K562 (cell line): ENCODE measurements around the gene IP6K1. TPM values are rescaled to one million over a fixed set of nuclear protein-coding genes. Genes with fewer than 3 reads are reported as not detected.

Experiments used
- ATAC-seq: fragments of 200-7000 bp; cut with Tn5 transposase; 3 replicates; pipeline ENCODE4 v1.9.1; 2020; ENCODE audit warnings: moderate library complexity
- BruUV-seq: library from RNA; stranded (reverse); fragments of 400-500 nt; replicated peaks from 2 replicates; lab custom pipeline; 2021; lab: Mats Ljungman, UMichigan
- CTCF ChIA-PET: fragments of 300-600 bp; formaldehyde crosslinking; extraction: SDS; loops from one replicate; lab custom pipeline; 2021; ENCODE audit warnings: low intra/inter-chr PET ratio; lab: Yijun Ruan, JAX
- POLR2A ChIA-PET: fragments of 300-600, 350-650 bp; sonication (Branson Sonifier 250); formaldehyde crosslinking; extraction: SDS; loops from one replicate; lab custom pipeline; 2021; ENCODE audit warnings: antibody characterized with exemption, inconsistent platforms; lab: Yijun Ruan, JAX
- DNase-seq, 4 experiments: peaks; one replicate each; pipeline versions ENCODE4 v3.0.0 to v3.0.0-alpha.2; 2011 to 2018; ENCODE audit warnings: low spot score in 3 of 4, mixed read lengths in 3 of 4; ENCODE audit errors: extremely low read depth in 1 of 4
- FAIRE-seq: peaks from 2 replicates; lab custom pipeline; 2011; peaks lifted over from hg19 to GRCh38; lab: Jason Lieb, UNC
- H2AFZ ChIP-seq: 2 replicates; pipeline ENCODE4 v1.6.0; 2011; ENCODE audit warnings: low read depth, low read length, control low read depth, inconsistent platforms
- H3K27ac ChIP-seq: fragments of 200-600 bp; 3 replicates; pipeline ENCODE4 v1.8.0; 2011; ENCODE audit warnings: low read depth, mild to moderate bottlenecking, control low read depth, inconsistent platforms, low read length, moderate library complexity, mixed read lengths; ENCODE audit errors: extremely low read depth
- H3K27me3 ChIP-seq, 2 experiments: fragments of 300-600 bp in 1 of 2; 2 replicates in 1 of 2; 3 replicates in 1 of 2; pipeline versions ENCODE4 v1.6.0 to v1.8.0; 2011; ENCODE audit warnings: inconsistent platforms in 2 of 2, low read length in 2 of 2, mild to moderate bottlenecking in 1 of 2, mixed read lengths in 1 of 2, moderate library complexity in 1 of 2; ENCODE audit not compliant: control insufficient read depth in 2 of 2, insufficient read depth in 2 of 2
- H3K36me3 ChIP-seq: fragments of 300-600 bp; 3 replicates; pipeline ENCODE4 v1.8.0; 2011; ENCODE audit warnings: mild to moderate bottlenecking, low read length, inconsistent platforms; ENCODE audit not compliant: control insufficient read depth, insufficient read depth
- H3K4me1 ChIP-seq, 2 experiments: fragments of 200-600 bp in 1 of 2; replicated peaks in 1 of 2; 2 replicates in 1 of 2; 3 replicates in 1 of 2; pipeline versions ENCODE4 v1.5.1 to v1.8.0; 2011; ENCODE audit warnings: inconsistent platforms in 2 of 2, low read length in 2 of 2, mild to moderate bottlenecking in 1 of 2, mixed read lengths in 1 of 2, moderate library complexity in 1 of 2; ENCODE audit not compliant: control insufficient read depth in 2 of 2, insufficient read depth in 2 of 2
- H3K4me2 ChIP-seq: 2 replicates; pipeline ENCODE4 v1.6.1; 2011; ENCODE audit warnings: low read length, control low read depth, inconsistent platforms, mixed read lengths; ENCODE audit not compliant: insufficient read depth
- H3K4me3 ChIP-seq: fragments of 200-600 bp; sonication (generic), shearing (Covaris generic); 2 replicates; pipeline ENCODE4 v1.5.1; 2016; ENCODE audit warnings: control low read depth, inconsistent platforms
- H3K79me2 ChIP-seq: fragments of 200-600 bp; 3 replicates; pipeline ENCODE4 v1.8.0; 2011; ENCODE audit warnings: low read length, inconsistent platforms; ENCODE audit not compliant: control insufficient read depth, insufficient read depth
- H3K9ac ChIP-seq, 2 experiments: 2 replicates each; pipeline versions ENCODE4 v1.6.0 to v1.6.1; 2011; ENCODE audit warnings: low read depth in 2 of 2, low read length in 2 of 2, control low read depth in 1 of 2, inconsistent platforms in 1 of 2, mild to moderate bottlenecking in 1 of 2, mixed read lengths in 1 of 2; ENCODE audit not compliant: insufficient read depth in 1 of 2
- H3K9me1 ChIP-seq: one replicate; pipeline ENCODE4 v1.6.0; 2011; ENCODE audit warnings: inconsistent platforms, mild to moderate bottlenecking, low read length, moderate library complexity; ENCODE audit not compliant: control insufficient read depth, insufficient read depth
- H3K9me3 ChIP-seq: replicated peaks from 2 replicates; pipeline ENCODE4 v1.5.1; 2011; ENCODE audit warnings: low read depth, low read length, inconsistent platforms; ENCODE audit not compliant: control insufficient read depth, insufficient read depth
- H4K20me1 ChIP-seq: replicated peaks from 2 replicates; pipeline ENCODE4 v1.6.1; 2011; ENCODE audit warnings: low read length, inconsistent platforms, mixed read lengths; ENCODE audit not compliant: control insufficient read depth, insufficient read depth
- HDAC8 ChIP-seq: fragments of 450-650 bp; IDR thresholded peaks from 2 replicates; pipeline ENCODE4 v1.6.1; 2016; ENCODE audit warnings: mild to moderate bottlenecking, missing genetic modification characterization, moderate library complexity, missing compliant biosample characterization
- MBD2 ChIP-seq: sonication (generic); IDR thresholded peaks from 2 replicates; pipeline ENCODE4 v1.6.1; 2016; ENCODE audit warnings: low read depth, borderline replicate concordance
- MYC ChIP-seq, 2 experiments: fragments of 250-450 bp in 1 of 2; sonication (Bioruptor Pico) in 1 of 2; IDR thresholded peaks; 2 replicates each; pipeline versions ENCODE4 v1.5.1 to v1.6.1; 2012 to 2021; ENCODE audit warnings: low read depth in 2 of 2, borderline replicate concordance in 1 of 2, improper control_type of control experiment in 1 of 2, low read length in 1 of 2, mild to moderate bottlenecking in 1 of 2, moderate library complexity in 1 of 2
- NFIC ChIP-seq: fragments of 450-650 bp; IDR thresholded peaks from 2 replicates; pipeline ENCODE4 v1.6.1; 2017; ENCODE audit warnings: mild to moderate bottlenecking, inconsistent platforms
- SMARCA4 ChIP-seq: fragments of 450-650 bp; IDR thresholded peaks from 2 replicates; pipeline ENCODE4 v1.6.1; 2016
- SNIP1 ChIP-seq: fragments of 450-650 bp; IDR thresholded peaks from 2 replicates; pipeline ENCODE4 v1.7.1; 2017; ENCODE audit warnings: low read depth, mild to moderate bottlenecking
- SRF ChIP-seq, 2 experiments: fragments of 250-450, 450-650 bp in 1 of 2; sonication (Bioruptor Pico) in 1 of 2; sonication (generic) in 1 of 2; formaldehyde crosslinking; IDR thresholded peaks; 2 replicates each; pipeline versions ENCODE4 v1.5.0 to v1.5.1; 2020 to 2022; ENCODE audit warnings: mild to moderate bottlenecking in 1 of 2, missing genetic modification reagents in 1 of 2
- YBX1 ChIP-seq: fragments of 450-650 bp; IDR thresholded peaks from 2 replicates; pipeline ENCODE4 v1.7.1; 2016; ENCODE audit warnings: mild to moderate bottlenecking
- ZKSCAN1 ChIP-seq: fragments of 150-350 bp; IDR thresholded peaks from 2 replicates; pipeline ENCODE4 v1.6.1; 2016; ENCODE audit warnings: low read depth, low read length
- ZNF212 ChIP-seq: fragments of 450-650 bp; formaldehyde crosslinking; IDR thresholded peaks from 2 replicates; pipeline ENCODE4 v1.4.0; 2020; ENCODE audit warnings: mild to moderate bottlenecking
- ZNF316 ChIP-seq: fragments of 450-650 bp; IDR thresholded peaks from 2 replicates; pipeline ENCODE4 v1.6.1; 2016
- ZNF644 ChIP-seq: fragments of 200-800 bp; sonication (Bioruptor generic); IDR thresholded peaks from 2 replicates; pipeline ENCODE4 v1.6.1; 2016; ENCODE audit warnings: low read depth, missing genetic modification characterization, missing compliant biosample characterization
- WGBS: fragments of 100-300 bp; shearing (Covaris generic); methylation state at CpG from one replicate; pipeline ENCODE4 v1.1.6; 2016; ENCODE audit warnings: low coverage, mixed read lengths; ENCODE audit not compliant: insufficient coverage; ENCODE audit errors: missing lambda C conversion rate; 5-methylcytosine and 5-hydroxymethylcytosine counted together
- in situ Hi-C: fragments of 300-500 bp; cut with MboI; formaldehyde crosslinking; loops from 4 replicates; pipeline ENCODE4 v1.15.0; 2018; ENCODE audit warnings: inconsistent platforms, mixed read lengths
- intact Hi-C: fragments of 100-400 bp; cut with micrococcal nuclease; formaldehyde crosslinking; loops from 2 replicates; pipeline ENCODE4 v1.14.2; 2022
- polyA plus RNA-seq, 8 experiments: library from polyadenylated mRNA; depleted of rRNA in 4 of 8; stranded (reverse) in 5 of 8; unstranded in 3 of 8; fragments of >200 nt; fragmentation: Nextera tagmentation in 2 of 8; fragmentation: Illumina TruSeq in 1 of 8; extraction: Ambion mirVana in 2 of 8; extraction: Trizol in 1 of 8; gene quantifications; 2 replicates each; pipeline versions ENCODE4 v1.2.1 to v1.2.3, GENCODE V29; 2011 to 2014; ENCODE audit warnings: inconsistent platforms in 1 of 8, missing spikeins in 1 of 8
- total RNA-seq, 7 experiments: library from RNA; depleted of rRNA in 6 of 7; stranded (reverse); fragments of >200 nt in 6 of 7; fragmentation: Illumina TruSeq in 2 of 7; extraction: Trizol in 2 of 7; gene quantifications; 2 replicates each; pipeline versions ENCODE4 v1.2.1 to v1.2.3, GENCODE V29; 2011 to 2021; ENCODE audit warnings: low replicate concordance in 1 of 7
- TF ChIP-seq, protein P1 (sequence below): fragments of 450-650 bp; IDR thresholded peaks from 2 replicates; pipeline ENCODE4 v1.6.1; 2016; ENCODE audit warnings: missing biosample characterization, missing genetic modification characterization
- TF ChIP-seq, protein P2 (sequence below): fragments of 250-450 bp; sonication (Bioruptor Pico); IDR thresholded peaks from 2 replicates; pipeline ENCODE4 v1.8.0; 2021; ENCODE audit warnings: moderate library complexity, mild to moderate bottlenecking, inconsistent platforms

Gene IP6K1
- total and polyA plus RNA-seq, 9 of the 15 experiments (the other 6 are each of a cell fraction or from before 2014, with no cell fraction given), result 0.46 to 29.2 (median 13.1) TPM

DNA sequence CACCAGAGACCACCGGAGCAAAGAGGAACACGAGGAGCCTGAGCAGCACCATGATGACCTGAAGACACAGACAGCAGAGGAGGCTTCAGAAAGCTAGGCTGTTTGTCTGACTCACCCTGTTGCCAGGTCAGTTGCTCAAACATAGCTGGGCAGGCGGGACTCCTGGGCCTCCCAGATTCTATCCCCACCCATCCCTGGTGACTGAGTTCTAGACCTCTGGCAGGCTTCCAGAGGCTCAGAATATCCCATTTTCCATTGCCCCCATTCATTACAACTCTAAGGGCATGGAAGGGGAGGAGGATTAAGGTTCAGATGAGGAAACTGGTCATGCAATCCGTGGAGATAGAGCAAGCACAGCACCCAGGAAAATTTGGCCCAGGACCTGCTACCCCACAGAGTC is 13.4 kb upstream of the IP6K1 start, which contains the start of gene CDHR4:
TSS of gene CDHR4 (minus strand) at position 113 of the 400 bp plus-strand sequence. CDS start at position 52, 61 bp downstream.
- 13% methylated on average over 4 of the region's 4 CpGs for WGBS
- Histone ChIP-seq H3K27ac (no peak within 1 kb of the TSS), H4K20me1 (no peaks in the 10 kb centered on the region), H3K9ac (peak within 1 kb of the TSS in 1 of 2 experiments; percentile 55; a peak in 1 of 4 replicates), H3K4me1 (peaks cover 13 to 33% of the 10 kb centered on the region in 2 experiments; a peak in 3 of 5 replicates), H2AFZ (peak within 1 kb of the TSS; percentile 32; the same call in 1 of the 2 replicates), H3K79me2 (peaks cover 15% of the 10 kb centered on the region), H3K4me2 (no peak within 1 kb of the TSS; the same call in 1 of the 2 replicates), H3K36me3 (peaks cover 5% of the 10 kb centered on the region; the same call in 1 of the 3 replicates), H3K9me1 (peaks cover 4% of the 10 kb centered on the region), H3K9me3 (no peaks in the 10 kb centered on the region), H3K4me3 (no peak within 1 kb of the TSS), H3K27me3 (no peaks in the 10 kb centered on the region)
- intact Hi-C loops, result no loop called here
- ATAC-seq (no peak), DNase-seq (peak in 1 of 4 experiments; percentile 35), FAIRE-seq (no peak)
- no TSS peak for BruUV-seq
- TF ChIP-seq SNIP1, result no peak
- no peak for TF ChIP-seq ZNF316
- no peak for TF ChIP-seq ZNF212 (CRISPR knock-in tag)
- no peak for TF ChIP-seq SRF (CRISPR knock-in tag; IDR thresholded peaks at IDR 0.05)
- TF ChIP-seq ZNF644, result no peak
- TF ChIP-seq NFIC, result peak; percentile 48; the same call in 1 of the 2 replicates
- in situ Hi-C loops, result no loop called here
- CTCF ChIA-PET, result no interaction called here
- POLR2A ChIA-PET, result no interaction called here

DNA sequence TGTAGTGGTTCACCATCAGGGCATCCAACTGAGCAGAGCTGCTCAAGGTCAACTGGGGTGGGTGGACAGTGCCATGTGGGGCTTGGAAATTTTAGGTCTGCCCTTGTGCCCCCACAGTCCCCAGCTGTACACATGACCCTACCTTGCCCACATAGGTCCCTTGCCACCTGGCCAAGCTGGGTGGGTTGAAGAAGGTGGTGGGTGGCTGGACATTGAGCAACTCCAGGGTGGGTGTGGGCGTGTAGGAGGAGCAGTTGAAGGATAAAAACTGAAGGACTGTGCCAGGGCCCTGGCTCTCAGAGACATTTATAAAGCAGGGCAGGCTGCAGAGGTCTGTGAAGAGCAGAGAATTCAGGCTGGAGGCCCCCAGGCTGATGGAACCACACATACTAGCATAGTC is 12.8 kb upstream of the IP6K1 start:
- in situ Hi-C loops (no loop called here), intact Hi-C loops (no loop called here)
- Histone ChIP-seq H3K79me2 (peaks cover 9% of the 10 kb centered on the region; the same call in 2 of the 3 replicates), H3K9me1 (peaks cover 4% of the 10 kb centered on the region), H3K4me1 (peaks cover 7 to 27% of the 10 kb centered on the region in 2 experiments; a peak in 3 of 5 replicates), H3K27ac (no peak overlapping the region), H4K20me1 (no peaks in the 10 kb centered on the region), H3K36me3 (no peaks in the 10 kb centered on the region), H3K4me3 (no peak overlapping the region), H3K9ac (0 out of 4 replicates have a peak overlapping the region, but pooled peaks of 1 of the 2 experiments have one; percentile 55), H3K27me3 (no peaks in the 10 kb centered on the region), H2AFZ (peak overlapping the region; percentile 32; the same call in 1 of the 2 replicates), H3K4me2 (no peak overlapping the region), H3K9me3 (no peaks in the 10 kb centered on the region)
- DNase-seq (no peak), ATAC-seq (no peak), FAIRE-seq (no peak)
- ChIA-PET CTCF (no interaction called here), POLR2A (interaction anchor here (0.5 kb wide), 1 partner anchor 141 kb away, joined by 3 read pairs; the partner anchor contains the start of gene RBM6)
- no TSS peak for BruUV-seq
- 22% methylated on average over 1 of the region's 1 CpG for WGBS
- TF ChIP-seq, protein P1, sequence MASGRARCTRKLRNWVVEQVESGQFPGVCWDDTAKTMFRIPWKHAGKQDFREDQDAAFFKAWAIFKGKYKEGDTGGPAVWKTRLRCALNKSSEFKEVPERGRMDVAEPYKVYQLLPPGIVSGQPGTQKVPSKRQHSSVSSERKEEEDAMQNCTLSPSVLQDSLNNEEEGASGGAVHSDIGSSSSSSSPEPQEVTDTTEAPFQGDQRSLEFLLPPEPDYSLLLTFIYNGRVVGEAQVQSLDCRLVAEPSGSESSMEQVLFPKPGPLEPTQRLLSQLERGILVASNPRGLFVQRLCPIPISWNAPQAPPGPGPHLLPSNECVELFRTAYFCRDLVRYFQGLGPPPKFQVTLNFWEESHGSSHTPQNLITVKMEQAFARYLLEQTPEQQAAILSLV (tag), result no peak
- TF ChIP-seq ZKSCAN1, result no peak
- TF ChIP-seq, protein P2, sequence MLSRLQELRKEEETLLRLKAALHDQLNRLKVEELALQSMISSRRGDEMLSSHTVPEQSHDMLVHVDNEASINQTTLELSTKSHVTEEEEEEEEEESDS, result no peak
- no peak for TF ChIP-seq HDAC8 (tag)
- no peak for TF ChIP-seq YBX1
- TF ChIP-seq MBD2, result no peak
- TF ChIP-seq MYC (IDR thresholded peaks at IDR 0.05; ENCODE audit: low read depth, low read length), result no peak
- no peak for TF ChIP-seq MYC (CRISPR knock-in tag; IDR thresholded peaks at IDR 0.05; ENCODE audit: borderline replicate concordance, low read depth)
- no peak for TF ChIP-seq SMARCA4
